ENCODE measurements around the gene PRKG1.
"Not testable (repeated sequence)": the region's sequence is repeated elsewhere in the genome, so short reads cannot be mapped to it uniquely, and the experiment has no call there.

Gene PRKG1

DNA sequence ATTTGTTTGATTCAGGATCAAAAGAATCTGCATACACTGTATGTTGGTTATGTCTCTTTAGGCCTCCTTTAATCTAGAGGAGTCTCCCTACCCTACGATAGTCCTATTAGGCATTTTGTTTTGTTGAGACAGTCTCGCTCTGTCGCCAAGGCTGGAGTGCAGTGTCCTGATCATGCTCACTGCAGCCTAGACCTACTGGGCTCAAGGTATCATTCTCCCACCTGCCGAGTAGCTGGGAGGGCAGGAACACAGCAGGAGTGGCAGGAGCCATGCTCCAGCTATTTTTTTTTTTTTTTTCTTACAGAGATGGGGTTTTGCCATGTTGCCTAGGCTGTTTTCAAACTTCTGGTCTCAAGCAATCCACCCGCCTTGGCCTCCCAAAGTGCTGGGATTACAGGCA is 1116.8 kb downstream of the PRKG1 start:
- Histone ChIP-seq H3K9me3 (ENCODE audit: control insufficient read depth in 5 of 5, low read length in 5 of 5) (no peaks in the 10 kb centered on the region), H3K4me1 (ENCODE audit: control insufficient read depth in 5 of 5, insufficient read depth in 5 of 5, low read length in 5 of 5) (no peaks in the 10 kb centered on the region), H3K4me3 (ENCODE audit: low read depth in 1 of 5, low read length in 5 of 5) (no peak overlapping the region), H3K27ac (ENCODE audit: low read depth, low read length) (no peak overlapping the region), H3K36me3 (ENCODE audit: control insufficient read depth in 5 of 5, insufficient read depth in 5 of 5, low read length in 5 of 5) (no peaks in the 10 kb centered on the region), H3K27me3 (ENCODE audit: control insufficient read depth in 5 of 5, insufficient read depth in 4 of 5, low read length in 5 of 5) (no peaks in the 10 kb centered on the region), H3K9ac (ENCODE audit: low read length in 5 of 5) (no peak overlapping the region)

- H3K27ac ChIP-seq (ENCODE audit: low read depth, low read length) = no peak overlapping the region
- no peak overlapping the region for H3K9ac ChIP-seq (ENCODE audit: low read length in 5 of 5)
- H3K4me3 ChIP-seq (ENCODE audit: low read depth in 1 of 5, low read length in 5 of 5) = no peak overlapping the region
- no peaks in the 10 kb centered on the region for H3K9me3 ChIP-seq (ENCODE audit: control insufficient read depth in 5 of 5, low read length in 5 of 5)
- H3K36me3 ChIP-seq (ENCODE audit: control insufficient read depth in 5 of 5, insufficient read depth in 5 of 5, low read length in 5 of 5) = no peaks in the 10 kb centered on the region
- no peaks in the 10 kb centered on the region for H3K4me1 ChIP-seq (ENCODE audit: control insufficient read depth in 5 of 5, insufficient read depth in 5 of 5, low read length in 5 of 5)
- H3K27me3 ChIP-seq (ENCODE audit: control insufficient read depth in 5 of 5, insufficient read depth in 4 of 5, low read length in 5 of 5) = no peaks in the 10 kb centered on the region
Measured at GRCh38 chr10:52194191-52194590, 1119.9 kb downstream of the PRKG1 start.

GRCh38 chr10:52194716-52195115 is 1120.4 kb downstream of the PRKG1 start:
- Histone ChIP-seq H3K27me3 (ENCODE audit: control insufficient read depth in 5 of 5, insufficient read depth in 4 of 5, low read length in 5 of 5) (no peaks in the 10 kb centered on the region), H3K9me3 (ENCODE audit: control insufficient read depth in 5 of 5, low read length in 5 of 5) (no peaks in the 10 kb centered on the region)

GRCh38 chr10:52197098-52197497 is 1122.8 kb downstream of the PRKG1 start:
- H3K36me3 ChIP-seq (ENCODE audit: control insufficient read depth in 5 of 5, insufficient read depth in 5 of 5, low read length in 5 of 5) = no peaks in the 10 kb centered on the region
- H3K4me3 ChIP-seq (ENCODE audit: low read depth in 1 of 5, low read length in 5 of 5) = no peak overlapping the region
- no peaks in the 10 kb centered on the region for H3K27me3 ChIP-seq (ENCODE audit: control insufficient read depth in 5 of 5, insufficient read depth in 4 of 5, low read length in 5 of 5)
- H3K9me3 ChIP-seq (ENCODE audit: control insufficient read depth in 5 of 5, low read length in 5 of 5) = no peaks in the 10 kb centered on the region
- no peak overlapping the region for H3K27ac ChIP-seq (ENCODE audit: low read depth, low read length)
- H3K4me1 ChIP-seq (ENCODE audit: control insufficient read depth in 5 of 5, insufficient read depth in 5 of 5, low read length in 5 of 5) = no peaks in the 10 kb centered on the region
- H3K9ac ChIP-seq (ENCODE audit: low read length in 5 of 5) = no peak overlapping the region

More at GRCh38 chr10:52194716-52195115, 1120.4 kb downstream of the PRKG1 start:
- Histone ChIP-seq H3K9ac (ENCODE audit: low read length in 5 of 5) (no peak overlapping the region), H3K4me3 (ENCODE audit: low read depth in 1 of 5, low read length in 5 of 5) (no peak overlapping the region), H3K4me1 (ENCODE audit: control insufficient read depth in 5 of 5, insufficient read depth in 5 of 5, low read length in 5 of 5) (no peaks in the 10 kb centered on the region), H3K27ac (ENCODE audit: low read depth, low read length) (no peak overlapping the region), H3K36me3 (ENCODE audit: control insufficient read depth in 5 of 5, insufficient read depth in 5 of 5, low read length in 5 of 5) (no peaks in the 10 kb centered on the region)

DNA sequence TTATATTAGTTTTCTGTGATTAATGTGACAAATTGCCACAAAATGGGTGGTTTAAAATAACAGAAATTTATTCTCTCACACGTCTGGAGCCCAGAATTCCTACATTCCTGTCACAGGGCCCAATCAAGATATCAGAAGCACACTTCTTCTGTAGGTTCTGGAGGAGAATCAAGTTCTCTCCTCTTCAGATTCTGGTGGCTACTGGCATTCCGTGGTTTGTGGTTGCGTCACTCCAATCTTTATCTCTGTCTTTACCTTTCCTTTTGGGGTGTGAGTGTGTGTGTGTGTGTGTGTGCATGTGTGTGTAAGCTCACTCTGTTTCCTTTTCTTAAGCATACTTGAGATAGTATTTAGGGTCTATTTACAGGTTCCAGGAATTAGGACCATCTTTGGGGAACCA is 1124.3 kb downstream of the PRKG1 start:
- H3K27me3 ChIP-seq (ENCODE audit: control insufficient read depth in 5 of 5, insufficient read depth in 4 of 5, low read length in 5 of 5) = no peaks in the 10 kb centered on the region
- H3K36me3 ChIP-seq (ENCODE audit: control insufficient read depth in 5 of 5, insufficient read depth in 5 of 5, low read length in 5 of 5) = no peaks in the 10 kb centered on the region
- no peak overlapping the region for H3K4me3 ChIP-seq (ENCODE audit: low read depth in 1 of 5, low read length in 5 of 5)
- no peaks in the 10 kb centered on the region for H3K4me1 ChIP-seq (ENCODE audit: control insufficient read depth in 5 of 5, insufficient read depth in 5 of 5, low read length in 5 of 5)
- no peak overlapping the region for H3K27ac ChIP-seq (ENCODE audit: low read depth, low read length)
- no peaks in the 10 kb centered on the region for H3K9me3 ChIP-seq (ENCODE audit: control insufficient read depth in 5 of 5, low read length in 5 of 5)
- H3K9ac ChIP-seq (ENCODE audit: low read length in 5 of 5) = no peak overlapping the region

DNA sequence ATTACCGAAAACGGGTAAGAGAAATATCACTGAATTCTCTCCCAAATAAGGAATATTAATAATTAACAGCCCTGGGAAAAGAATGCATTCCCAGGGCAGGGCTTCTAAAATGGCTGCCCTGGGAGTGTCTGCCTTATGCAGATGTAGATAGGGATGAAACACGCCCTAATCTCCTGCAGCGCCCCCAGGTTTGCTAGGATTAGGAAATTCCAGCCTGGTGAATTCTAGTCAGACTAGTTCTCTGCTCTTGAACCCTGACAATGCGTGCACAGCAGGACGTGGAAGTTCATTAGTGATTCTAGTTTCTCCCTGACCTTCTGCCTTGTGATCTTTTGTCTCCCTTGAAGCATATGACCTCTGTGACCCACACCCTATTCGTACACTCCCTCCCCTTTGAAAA is 1130.6 kb downstream of the PRKG1 start:
- H3K36me3 ChIP-seq (ENCODE audit: control insufficient read depth in 5 of 5, insufficient read depth in 5 of 5, low read length in 5 of 5); H3K27me3 ChIP-seq (ENCODE audit: control insufficient read depth in 5 of 5, insufficient read depth in 4 of 5, low read length in 5 of 5); H3K4me1 ChIP-seq (ENCODE audit: control insufficient read depth in 5 of 5, insufficient read depth in 5 of 5, low read length in 5 of 5); H3K9me3 ChIP-seq (ENCODE audit: control insufficient read depth in 5 of 5, low read length in 5 of 5); H3K9ac ChIP-seq (ENCODE audit: low read length in 5 of 5); H3K27ac ChIP-seq (ENCODE audit: low read depth, low read length); H3K4me3 ChIP-seq (ENCODE audit: low read depth in 1 of 5, low read length in 5 of 5): not testable (repeated sequence)

GRCh38 chr10:52208365-52208764 is 1134.1 kb downstream of the PRKG1 start:
- no peaks in the 10 kb centered on the region for H3K9me3 ChIP-seq (ENCODE audit: control insufficient read depth in 5 of 5, low read length in 5 of 5)
- H3K9ac ChIP-seq (ENCODE audit: low read length in 5 of 5) = no peak overlapping the region
- no peak overlapping the region for H3K27ac ChIP-seq (ENCODE audit: low read depth, low read length)
- H3K36me3 ChIP-seq (ENCODE audit: control insufficient read depth in 5 of 5, insufficient read depth in 5 of 5, low read length in 5 of 5) = no peaks in the 10 kb centered on the region
- H3K27me3 ChIP-seq (ENCODE audit: control insufficient read depth in 5 of 5, insufficient read depth in 4 of 5, low read length in 5 of 5) = peaks cover 0 to 8% (median 0%) of the 10 kb centered on the region in 5 donors
- peaks cover 0 to 7% (median 0%) of the 10 kb centered on the region in 5 donors for H3K4me1 ChIP-seq (ENCODE audit: control insufficient read depth in 5 of 5, insufficient read depth in 5 of 5, low read length in 5 of 5)
- H3K4me3 ChIP-seq (ENCODE audit: low read depth in 1 of 5, low read length in 5 of 5) = no peak overlapping the region

GRCh38 chr10:52210161-52210560 is 1135.9 kb downstream of the PRKG1 start:
- H3K9ac ChIP-seq (ENCODE audit: low read length in 5 of 5) = no peak overlapping the region
- H3K4me1 ChIP-seq (ENCODE audit: control insufficient read depth in 5 of 5, insufficient read depth in 5 of 5, low read length in 5 of 5) = peaks cover 0 to 7% (median 0%) of the 10 kb centered on the region in 5 donors
- no peaks in the 10 kb centered on the region for H3K36me3 ChIP-seq (ENCODE audit: control insufficient read depth in 5 of 5, insufficient read depth in 5 of 5, low read length in 5 of 5)
- no peak overlapping the region for H3K27ac ChIP-seq (ENCODE audit: low read depth, low read length)
- no peaks in the 10 kb centered on the region for H3K9me3 ChIP-seq (ENCODE audit: control insufficient read depth in 5 of 5, low read length in 5 of 5)
- peaks cover 0 to 8% (median 0%) of the 10 kb centered on the region in 5 donors for H3K27me3 ChIP-seq (ENCODE audit: control insufficient read depth in 5 of 5, insufficient read depth in 4 of 5, low read length in 5 of 5)
- no peak overlapping the region for H3K4me3 ChIP-seq (ENCODE audit: low read depth in 1 of 5, low read length in 5 of 5)

- Histone ChIP-seq H3K4me1 (ENCODE audit: control insufficient read depth in 5 of 5, insufficient read depth in 5 of 5, low read length in 5 of 5) (peaks cover 0 to 7% (median 0%) of the 10 kb centered on the region in 5 donors), H3K27ac (ENCODE audit: low read depth, low read length) (peak overlapping the region; percentile 20), H3K4me3 (ENCODE audit: low read depth in 1 of 5, low read length in 5 of 5) (no peak overlapping the region), H3K9ac (ENCODE audit: low read length in 5 of 5) (no peak overlapping the region), H3K36me3 (ENCODE audit: control insufficient read depth in 5 of 5, insufficient read depth in 5 of 5, low read length in 5 of 5) (no peaks in the 10 kb centered on the region), H3K9me3 (ENCODE audit: control insufficient read depth in 5 of 5, low read length in 5 of 5) (no peaks in the 10 kb centered on the region), H3K27me3 (ENCODE audit: control insufficient read depth in 5 of 5, insufficient read depth in 4 of 5, low read length in 5 of 5) (peaks cover 0 to 5% (median 0%) of the 10 kb centered on the region in 5 donors)
Measured at GRCh38 chr10:52212062-52212461, 1137.8 kb downstream of the PRKG1 start.

GRCh38 chr10:52212802-52213201 is 1138.5 kb downstream of the PRKG1 start:
- no peaks in the 10 kb centered on the region for H3K36me3 ChIP-seq (ENCODE audit: control insufficient read depth in 5 of 5, insufficient read depth in 5 of 5, low read length in 5 of 5)
- H3K27me3 ChIP-seq (ENCODE audit: control insufficient read depth in 5 of 5, insufficient read depth in 4 of 5, low read length in 5 of 5) = no peaks in the 10 kb centered on the region
- no peak overlapping the region for H3K9ac ChIP-seq (ENCODE audit: low read length in 5 of 5)
- peak overlapping the region; percentile 20 for H3K27ac ChIP-seq (ENCODE audit: low read depth, low read length)
- H3K9me3 ChIP-seq (ENCODE audit: control insufficient read depth in 5 of 5, low read length in 5 of 5) = no peaks in the 10 kb centered on the region
- H3K4me3 ChIP-seq (ENCODE audit: low read depth in 1 of 5, low read length in 5 of 5) = no peak overlapping the region
- peaks cover 0 to 7% (median 0%) of the 10 kb centered on the region in 5 donors for H3K4me1 ChIP-seq (ENCODE audit: control insufficient read depth in 5 of 5, insufficient read depth in 5 of 5, low read length in 5 of 5)

GRCh38 chr10:52213321-52213752 is 1139.0 kb downstream of the PRKG1 start:
- no peak overlapping the region for H3K27ac ChIP-seq (ENCODE audit: low read depth, low read length)
- H3K36me3 ChIP-seq (ENCODE audit: control insufficient read depth in 5 of 5, insufficient read depth in 5 of 5, low read length in 5 of 5) = no peaks in the 10 kb centered on the region
- H3K9ac ChIP-seq (ENCODE audit: low read length in 5 of 5) = no peak overlapping the region
- H3K4me1 ChIP-seq (ENCODE audit: control insufficient read depth in 5 of 5, insufficient read depth in 5 of 5, low read length in 5 of 5) = peaks cover 0 to 7% (median 0%) of the 10 kb centered on the region in 5 donors
- H3K9me3 ChIP-seq (ENCODE audit: control insufficient read depth in 5 of 5, low read length in 5 of 5) = no peaks in the 10 kb centered on the region
- H3K27me3 ChIP-seq (ENCODE audit: control insufficient read depth in 5 of 5, insufficient read depth in 4 of 5, low read length in 5 of 5) = no peaks in the 10 kb centered on the region
- H3K4me3 ChIP-seq (ENCODE audit: low read depth in 1 of 5, low read length in 5 of 5) = no peak overlapping the region

Measured in subcutaneous abdominal adipose tissue (tissue), 5 donors.